C4-2B (cell line): ENCODE measurements around the gene SLC41A1.
A peak's percentile ranks its signal among the peaks of the same experiment; 100 is the strongest.

Source experiments
- CTCF ChIP-seq: fragments of 450-650 bp; conservative IDR thresholded peaks from 2 replicates; pipeline ENCODE4 v1.5.1; 2017; ENCODE audit warnings: mild to moderate bottlenecking
- ZFX ChIP-seq: fragments of 450-650 bp; IDR thresholded peaks from 2 replicates; pipeline ENCODE4 v1.6.1; 2017

DNA sequence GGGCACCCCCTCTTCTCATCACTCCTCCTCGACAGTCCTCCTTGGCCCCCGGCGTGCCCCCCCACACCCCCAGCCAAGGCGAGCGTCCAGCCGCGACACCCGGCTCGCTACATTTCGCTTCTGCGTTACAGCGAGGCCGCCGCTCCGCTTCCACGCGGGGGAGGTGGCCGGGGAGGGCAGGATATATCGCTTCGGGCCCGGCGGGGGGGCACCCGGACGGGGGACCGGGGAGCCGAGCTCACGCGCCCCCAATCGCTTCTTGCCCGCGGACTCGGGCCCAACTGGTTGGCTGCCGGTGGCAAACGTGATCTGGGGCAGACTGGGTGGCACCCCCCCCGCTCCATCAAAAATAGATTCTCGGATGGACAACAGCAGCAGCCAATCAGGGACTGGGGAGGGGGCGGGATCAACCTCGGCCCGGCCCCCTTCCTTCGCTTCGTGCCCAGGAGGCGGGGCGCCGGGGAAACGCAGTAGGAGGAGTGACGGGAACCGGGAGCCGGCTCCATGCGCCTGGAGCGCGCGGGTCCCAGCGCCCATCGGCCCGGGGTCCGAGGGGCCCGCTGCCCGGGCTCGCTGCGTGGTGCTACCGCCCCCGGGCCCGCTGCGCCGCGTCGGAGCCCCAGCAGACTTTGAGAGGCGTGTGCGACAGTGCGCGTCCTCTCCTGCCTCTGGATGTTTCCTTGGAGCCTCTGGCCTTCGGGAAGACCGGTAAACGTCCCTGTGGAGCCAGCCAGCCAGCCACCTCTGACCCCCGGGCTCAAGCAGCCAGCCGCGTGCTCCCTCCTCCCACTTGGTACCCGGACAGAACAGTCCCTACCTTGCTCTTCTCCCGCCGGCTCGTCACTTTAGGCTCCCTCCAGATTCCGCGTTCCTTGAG, at the start of gene SLC41A1:
- no peak for TF ChIP-seq CTCF
- peak; percentile 51; the same call in 1 of the 2 replicates for TF ChIP-seq ZFX
